T follicular helper cell (primary cell): Measurements from ENCODE around the gene PPRC1.
"Not testable (repeated sequence)": the region's sequence is repeated elsewhere in the genome, so short reads cannot be mapped to it uniquely, and the experiment has no call there.

Experiments
- DNase-seq: peaks from one replicate; pipeline ENCODE4 v3.0.0-alpha.2; 2020; ENCODE audit warnings: low read depth

Gene PPRC1

DNA sequence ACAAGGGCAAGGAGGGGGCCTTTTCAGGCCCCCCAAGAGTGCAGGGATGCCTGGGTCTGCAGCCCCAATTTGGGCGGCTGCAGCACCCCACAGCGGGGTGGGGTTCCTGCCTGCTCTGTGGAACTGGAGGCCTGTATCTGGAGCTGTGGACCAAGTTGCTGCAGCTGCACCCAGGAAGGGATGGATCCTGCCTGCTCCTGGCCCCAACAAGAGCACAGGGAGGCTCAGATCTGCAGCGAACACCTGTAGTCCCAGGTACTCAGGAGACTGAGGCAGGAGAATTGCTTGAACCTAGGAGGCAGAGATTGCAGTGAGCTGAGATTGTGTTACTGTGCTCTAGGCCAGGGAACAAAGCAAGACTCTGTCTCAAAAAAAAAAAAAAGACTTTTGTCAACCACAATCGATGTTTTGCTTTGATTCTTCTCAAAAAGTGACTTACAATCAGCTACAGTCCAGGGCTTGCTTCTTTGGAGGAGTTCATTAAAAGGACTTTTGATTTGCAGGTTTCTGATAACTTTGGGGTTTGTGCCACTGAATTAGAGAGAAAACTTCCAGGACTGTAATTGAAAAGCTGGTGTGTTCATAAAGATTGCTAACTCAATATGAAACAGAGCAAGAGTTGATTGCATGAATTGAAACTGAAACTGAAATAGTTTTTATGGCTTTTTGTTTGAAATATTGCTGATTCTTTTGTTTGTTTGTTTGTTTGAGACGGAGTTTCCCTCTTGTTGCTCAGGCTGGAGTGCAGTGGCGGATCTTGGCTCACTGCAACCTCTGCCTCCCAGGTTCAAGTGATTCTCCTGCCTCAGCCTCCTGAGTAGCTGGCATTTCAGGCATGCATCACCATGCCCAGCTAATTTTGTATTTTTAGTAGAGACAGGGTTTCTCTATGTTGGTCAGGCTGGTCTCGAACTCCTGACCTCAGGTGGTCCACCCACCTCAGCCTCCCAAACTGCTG is 56.4 kb downstream of the PPRC1 start:
- DNase-seq = not testable (repeated sequence)

DNA sequence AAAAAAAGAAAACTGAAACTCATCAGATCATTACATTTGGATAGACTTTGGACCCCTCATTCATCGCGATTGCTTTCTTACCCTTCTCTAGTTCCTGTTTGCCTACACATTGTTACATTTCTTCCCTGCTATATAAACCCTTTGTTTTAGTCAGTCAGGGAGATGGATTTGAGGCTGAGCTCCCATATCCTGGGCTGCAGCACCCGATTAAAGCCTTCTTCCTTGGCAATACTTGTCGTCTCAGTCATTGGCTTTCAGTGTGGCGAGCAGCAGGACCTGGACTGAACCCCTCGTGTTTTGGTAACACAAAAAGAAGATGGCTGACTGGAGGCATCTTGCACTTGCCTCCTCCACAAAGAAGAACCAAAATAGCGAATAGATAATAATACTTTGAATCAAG is 59.1 kb downstream of the PPRC1 start:
- DNase-seq = no peak

DNA sequence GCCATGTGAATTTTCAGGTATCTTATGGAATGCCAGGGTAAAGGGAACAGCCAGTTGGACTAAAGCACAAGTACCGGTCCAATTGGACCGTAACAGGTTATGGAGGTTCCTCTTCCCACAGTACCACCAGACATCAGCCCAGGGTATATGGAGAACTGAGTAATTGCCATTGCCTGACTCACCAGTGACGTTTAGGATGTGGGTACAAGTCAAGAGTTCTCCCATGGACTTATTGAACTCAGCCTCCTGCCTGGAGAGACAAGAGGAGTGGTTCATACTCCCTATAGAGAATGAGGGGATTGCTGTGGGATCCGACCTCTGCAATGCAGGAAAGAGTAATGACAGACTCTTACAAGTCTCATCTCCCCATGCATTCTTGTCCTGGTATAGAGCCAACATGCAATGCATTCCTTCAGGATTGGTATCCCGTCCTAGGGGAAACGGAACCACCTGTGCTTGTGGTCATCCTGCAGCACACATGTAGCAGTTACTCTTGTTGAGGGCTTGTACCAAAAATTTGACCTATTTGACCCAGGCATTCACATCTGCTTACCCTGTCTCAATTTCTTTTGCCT is 62.5 kb downstream of the PPRC1 start:
- DNase-seq = no peak

DNA sequence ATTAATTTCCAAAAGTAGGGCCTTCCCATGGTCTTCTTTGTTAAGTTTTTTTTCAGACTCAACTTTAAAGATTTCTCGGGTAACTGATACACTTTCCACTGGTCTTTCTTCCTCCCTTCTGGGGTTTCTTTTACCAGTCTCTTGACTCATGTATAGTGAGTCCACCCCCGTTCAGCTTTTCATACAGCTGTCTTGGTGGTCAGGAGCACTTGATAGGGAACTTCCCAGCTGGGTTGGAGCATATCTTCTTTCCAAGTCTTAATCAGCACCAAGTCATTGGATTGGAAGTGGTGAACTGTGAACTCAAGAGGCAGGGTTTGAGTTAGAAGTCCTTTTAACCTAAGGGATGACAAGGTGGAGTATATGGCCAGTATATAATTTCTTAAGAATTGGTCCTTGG is 64.1 kb downstream of the PPRC1 start:
- DNase-seq = no peak

DNA sequence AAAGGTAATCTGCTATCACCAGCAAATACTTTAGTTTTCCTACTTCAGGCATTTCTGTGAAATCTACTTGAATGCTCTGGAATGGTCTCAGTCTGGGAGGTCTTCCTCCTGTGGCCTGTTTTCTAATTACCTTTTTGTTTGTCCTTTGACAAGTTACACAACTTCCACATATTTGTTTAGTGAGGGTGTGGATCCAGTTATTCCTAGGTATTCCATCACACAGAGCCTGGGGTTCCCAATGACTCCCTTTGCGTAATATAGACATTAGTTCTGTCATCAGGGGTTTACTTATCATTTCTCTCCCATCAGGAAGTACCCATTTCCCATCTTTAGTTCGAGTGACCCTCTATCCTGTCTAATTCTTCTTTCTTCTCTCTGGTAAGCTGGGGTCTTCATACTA is 65.2 kb downstream of the PPRC1 start:
- no peak for DNase-seq
